SHP77 treated with DMSO at 0.1 percent for 48 hours (cell line): ENCODE measurements around the gene TBC1D22A.

Source experiments
- DNase-seq: peaks from one replicate; lab custom pipeline; 2025; lab: John Stamatoyannopoulos, UW

TBC1D22A gene

GRCh38 chr22:47221840-47222615 is 459.6 kb downstream of the TBC1D22A start:
- DNase-seq: no peak
